Prostate gland (tissue), 2 donors: ENCODE data around the gene STK26.

Source experiments
- POLR2A ChIP-seq: fragments of 450-650 bp; IDR thresholded peaks from one replicate; pipeline ENCODE4 v1.6.1; 2016; ENCODE audit warnings: antibody characterized with exemption, mild to moderate bottlenecking
- POLR2AphosphoS5 ChIP-seq: sonication (generic); formaldehyde crosslinking; IDR thresholded peaks from one replicate; pipeline ENCODE4 v1.6.1; 2017; ENCODE audit warnings: antibody characterized with exemption
- TF ChIP-seq, protein P1 (sequence below), 4 experiments: fragments of 200-600 bp in 2 of 4; fragments of 450-650 bp in 2 of 4; sonication (generic) in 2 of 4; IDR thresholded peaks; 1 replicate in 3 of 4; 2 replicates in 1 of 4; pipeline ENCODE4 v1.5.1; 2016 to 2019; ENCODE audit warnings: antibody characterized with exemption in 4 of 4, mild to moderate bottlenecking in 2 of 4, moderate library complexity in 2 of 4

DNA sequence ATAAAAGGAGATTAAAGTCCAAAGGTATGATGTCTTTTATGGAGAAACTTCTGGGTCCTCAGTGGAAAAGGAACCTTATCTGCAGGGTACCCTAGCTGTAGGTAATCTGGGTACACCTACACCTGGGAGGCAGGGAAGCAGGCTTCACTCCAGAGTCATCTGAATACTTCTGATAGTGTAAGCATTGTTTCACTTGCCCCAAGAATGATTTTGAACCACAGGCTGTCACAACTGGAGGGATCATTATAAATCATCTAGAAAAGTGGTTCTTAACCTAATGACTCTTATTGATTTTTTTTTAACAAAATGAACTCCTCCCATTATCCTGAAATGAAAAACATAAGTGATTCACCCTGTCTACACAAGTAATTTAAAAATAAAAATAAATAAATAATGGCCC is 44.0 kb upstream of the STK26 start:
- TF ChIP-seq, protein P1, sequence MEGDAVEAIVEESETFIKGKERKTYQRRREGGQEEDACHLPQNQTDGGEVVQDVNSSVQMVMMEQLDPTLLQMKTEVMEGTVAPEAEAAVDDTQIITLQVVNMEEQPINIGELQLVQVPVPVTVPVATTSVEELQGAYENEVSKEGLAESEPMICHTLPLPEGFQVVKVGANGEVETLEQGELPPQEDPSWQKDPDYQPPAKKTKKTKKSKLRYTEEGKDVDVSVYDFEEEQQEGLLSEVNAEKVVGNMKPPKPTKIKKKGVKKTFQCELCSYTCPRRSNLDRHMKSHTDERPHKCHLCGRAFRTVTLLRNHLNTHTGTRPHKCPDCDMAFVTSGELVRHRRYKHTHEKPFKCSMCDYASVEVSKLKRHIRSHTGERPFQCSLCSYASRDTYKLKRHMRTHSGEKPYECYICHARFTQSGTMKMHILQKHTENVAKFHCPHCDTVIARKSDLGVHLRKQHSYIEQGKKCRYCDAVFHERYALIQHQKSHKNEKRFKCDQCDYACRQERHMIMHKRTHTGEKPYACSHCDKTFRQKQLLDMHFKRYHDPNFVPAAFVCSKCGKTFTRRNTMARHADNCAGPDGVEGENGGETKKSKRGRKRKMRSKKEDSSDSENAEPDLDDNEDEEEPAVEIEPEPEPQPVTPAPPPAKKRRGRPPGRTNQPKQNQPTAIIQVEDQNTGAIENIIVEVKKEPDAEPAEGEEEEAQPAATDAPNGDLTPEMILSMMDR (IDR thresholded peaks at IDR 0.05), result no peak
- no peak for TF ChIP-seq POLR2A
- no peak for TF ChIP-seq POLR2AphosphoS5
